ENCODE measurements around the gene CCNE1. TPM values are rescaled to one million over a fixed set of nuclear protein-coding genes. Genes with fewer than 3 reads are reported as not detected.

Gene CCNE1
- total RNA-seq, 1 donor: 10.4 TPM

DNA sequence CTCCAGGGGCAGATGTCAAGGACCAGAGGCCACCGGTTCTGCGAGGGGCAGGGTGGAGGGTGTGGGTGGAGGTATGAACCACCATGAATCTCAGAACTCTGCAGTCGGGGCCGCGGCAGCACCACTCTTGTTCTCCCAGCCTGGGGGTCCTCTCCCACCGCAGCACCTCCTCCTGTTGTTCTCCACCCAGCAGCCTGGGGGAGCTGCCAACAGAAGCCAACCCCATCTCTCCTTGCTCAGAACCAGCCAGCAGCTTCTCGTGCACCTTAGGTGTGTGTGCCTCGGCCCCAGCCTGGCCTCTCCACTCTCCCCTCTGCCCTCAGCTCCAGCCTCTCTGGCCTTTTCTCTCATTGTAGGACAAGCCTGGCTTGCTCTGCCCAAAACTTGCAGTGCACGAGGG is 31.9 kb upstream of the CCNE1 start:
- no peak for TF ChIP-seq CTCF (IDR thresholded peaks at IDR 0.05; ENCODE audit: insufficient read depth, low read depth, low read length)
- no peak for DNase-seq (ENCODE audit: low read depth)
- no peak overlapping the region for H3K4me3 ChIP-seq (ENCODE audit: low read depth, low read length)

DNA sequence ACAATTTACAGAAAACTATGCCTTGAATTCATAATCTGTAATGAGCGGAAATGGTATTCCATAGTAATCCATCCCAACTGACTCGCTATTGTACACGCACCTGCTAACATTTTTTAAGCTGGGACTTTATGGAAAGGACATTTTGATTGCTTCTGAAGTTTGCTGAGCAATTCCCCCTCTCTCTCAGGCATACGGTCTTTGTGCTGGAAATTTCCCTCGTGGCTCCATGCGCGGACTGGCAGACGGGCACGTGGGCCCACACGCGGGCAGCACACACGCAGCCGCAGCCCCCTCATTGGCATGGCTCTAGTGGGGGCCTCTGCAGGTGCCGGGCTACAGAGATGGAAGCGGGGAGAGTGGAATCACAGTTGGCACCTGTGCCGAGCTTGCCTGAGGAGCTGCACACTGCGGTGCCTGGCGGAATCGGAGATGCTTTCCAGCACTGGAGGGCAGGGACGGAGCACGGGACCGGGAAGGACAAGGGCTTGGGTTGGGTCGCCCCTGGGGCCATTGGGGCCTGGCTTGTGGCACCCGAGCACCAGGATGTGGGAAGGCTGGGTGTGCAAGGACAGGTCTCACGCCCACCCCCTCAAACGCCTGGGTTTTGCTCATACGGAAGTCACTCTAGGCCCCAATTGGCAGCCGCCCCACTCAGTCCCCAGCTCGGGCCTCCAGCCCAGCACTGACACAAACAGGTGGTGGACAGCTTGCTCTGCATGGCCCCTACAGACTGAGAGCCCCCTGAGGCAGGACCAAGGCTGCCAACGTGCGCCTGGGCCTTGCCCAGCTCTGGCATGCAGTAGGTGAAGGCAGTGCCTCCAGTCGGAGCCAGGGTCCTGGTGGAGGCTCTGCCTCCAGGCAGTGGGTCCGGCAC is 30.2 kb upstream of the CCNE1 start:
- DNase-seq (ENCODE audit: low read depth): no peak
- H3K4me3 ChIP-seq (ENCODE audit: low read depth, low read length): no peak overlapping the region
- no peak for TF ChIP-seq CTCF (IDR thresholded peaks at IDR 0.05; ENCODE audit: insufficient read depth, low read depth, low read length)

- no peak for TF ChIP-seq CTCF (IDR thresholded peaks at IDR 0.05; ENCODE audit: insufficient read depth, low read depth, low read length)
- H3K4me3 ChIP-seq (ENCODE audit: low read depth, low read length): no peak overlapping the region
These were observed 29.6 kb upstream of the CCNE1 start for GRCh38 chr19:29782260-29782580.

DNA sequence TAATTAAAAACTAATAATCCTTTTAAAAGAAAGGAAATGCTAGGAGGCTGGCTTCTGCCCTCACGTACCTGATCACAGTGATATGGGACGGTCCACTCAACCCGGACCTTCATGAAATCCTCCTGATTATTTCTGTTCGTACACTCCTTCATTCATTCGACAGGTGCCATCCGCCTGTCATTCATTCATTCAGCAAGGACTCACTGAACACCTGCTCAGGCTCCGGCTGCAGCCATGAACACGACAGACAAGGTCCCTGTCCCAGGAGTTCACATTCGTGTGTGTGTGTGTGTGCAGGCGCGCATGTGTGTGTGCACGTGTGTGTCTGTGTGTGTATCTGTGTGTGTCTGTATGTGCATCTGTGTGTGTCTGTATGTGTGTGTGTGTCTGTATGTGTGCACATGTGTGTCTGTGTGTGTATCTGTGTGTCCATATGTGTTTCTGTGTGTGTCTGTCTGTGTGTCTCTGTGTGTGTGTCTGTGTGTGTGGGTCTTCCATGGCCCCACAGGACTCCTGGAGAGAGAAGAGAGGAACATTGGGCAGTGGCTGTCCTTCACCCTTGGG is 28.1 kb upstream of the CCNE1 start:
- TF ChIP-seq CTCF (IDR thresholded peaks at IDR 0.05; ENCODE audit: insufficient read depth, low read depth, low read length): no peak
- no peak overlapping the region for H3K4me3 ChIP-seq (ENCODE audit: low read depth, low read length)
- no peak for DNase-seq (ENCODE audit: low read depth)

More at GRCh38 chr19:29782260-29782580, 29.6 kb upstream of the CCNE1 start:
- no peak for DNase-seq (ENCODE audit: low read depth)

DNA sequence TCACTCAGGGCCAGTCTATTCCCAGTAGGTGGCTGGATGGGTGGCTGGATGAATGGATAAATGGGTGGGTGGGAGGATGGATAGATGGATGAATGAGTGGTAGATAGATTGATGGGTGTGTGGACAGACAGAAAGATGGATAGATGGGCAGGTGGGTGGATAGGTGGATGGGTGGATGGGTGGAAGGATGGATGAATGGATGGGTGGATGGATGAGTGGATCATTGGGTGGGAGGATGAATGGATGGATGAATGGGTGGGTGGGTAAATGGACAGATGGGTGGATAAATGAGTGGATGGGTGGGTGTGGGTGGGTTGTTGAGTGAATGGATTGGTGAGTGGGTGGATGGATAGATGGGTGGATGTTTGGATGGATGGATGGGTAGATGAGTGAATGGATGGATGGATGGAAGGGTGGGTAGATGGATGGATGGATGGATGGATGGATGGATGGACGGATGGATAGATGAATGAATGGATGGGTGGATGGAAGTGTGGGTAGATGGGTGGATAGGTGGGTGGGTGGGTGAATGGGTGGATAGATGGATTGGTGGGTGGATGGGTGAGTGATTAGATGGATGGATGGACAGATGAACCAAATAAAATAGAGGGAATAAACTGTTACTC is 27.1 kb upstream of the CCNE1 start:
- no peak for TF ChIP-seq CTCF (IDR thresholded peaks at IDR 0.05; ENCODE audit: insufficient read depth, low read depth, low read length)
- H3K4me3 ChIP-seq (ENCODE audit: low read depth, low read length): no peak overlapping the region
- no peak for DNase-seq (ENCODE audit: low read depth)

DNA sequence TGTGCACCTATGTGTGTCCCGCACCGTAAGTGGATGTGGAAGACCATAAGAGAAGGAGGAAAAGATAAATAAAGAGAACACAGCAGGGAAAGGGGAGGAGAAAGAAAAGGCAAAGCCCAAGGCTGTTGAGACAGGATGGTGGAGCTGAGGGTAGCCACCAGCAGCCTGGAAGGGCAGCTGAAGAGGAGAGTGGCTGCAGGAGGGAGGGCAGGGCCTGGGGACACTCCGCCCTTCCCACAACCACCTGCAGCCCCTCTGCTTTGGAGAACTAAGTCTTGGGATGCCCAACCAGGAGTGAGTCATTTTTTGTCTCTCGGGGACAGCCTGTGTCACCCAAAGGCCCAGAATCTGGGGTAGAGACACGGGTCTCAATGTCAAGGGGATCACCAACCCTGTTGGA is 26.4 kb upstream of the CCNE1 start:
- no peak for TF ChIP-seq CTCF (IDR thresholded peaks at IDR 0.05; ENCODE audit: insufficient read depth, low read depth, low read length)
- no peak for DNase-seq (ENCODE audit: low read depth)
- no peak overlapping the region for H3K4me3 ChIP-seq (ENCODE audit: low read depth, low read length)
